HCT116 (cell line): ENCODE results near the gene PSMC6. TPM values are rescaled to one million over a fixed set of nuclear protein-coding genes. Genes with fewer than 3 reads are reported as not detected.

Experiments
- ATAC-seq: fragments of 200-7000 bp; cut with Tn5 transposase; 2 replicates; pipeline ENCODE4 v1.9.1; 2020; ENCODE audit warnings: mild to moderate bottlenecking, moderate library complexity
- BruUV-seq: library from RNA; stranded (reverse); fragments of 400-500 nt; replicated peaks from 2 replicates; lab custom pipeline; 2021; lab: Mats Ljungman, UMichigan
- CTCF ChIA-PET: fragments of 300-600 bp; sonication (Branson Sonifier 250); formaldehyde crosslinking; loops from one replicate; lab custom pipeline; 2021; ENCODE audit warnings: antibody characterized with exemption; lab: Charles Lee
- POLR2A ChIA-PET: fragments of 300-600, 350-600 bp; sonication (Branson Sonifier 250); formaldehyde crosslinking; loops from one replicate; lab custom pipeline; 2021; ENCODE audit warnings: antibody characterized with exemption; lab: Charles Lee
- RAD21 ChIA-PET, 2 experiments: fragments of 300-600 bp; sonication (Branson Sonifier 250); formaldehyde crosslinking; loops; one replicate each; lab custom pipeline; 2023; ENCODE audit warnings: low total read pairs in 2 of 2; ENCODE audit not compliant: uncharacterized antibody in 2 of 2, unreplicated experiment in 2 of 2, low non-redundant PET in 1 of 2; lab: Charles Lee
- DNase-seq: peaks from one replicate; pipeline ENCODE4 v3.0.0-alpha.2; 2010; ENCODE audit warnings: low read depth, low spot score
- H2AFZ ChIP-seq: fragments of 200-600 bp; shearing (Covaris generic), sonication (generic); 2 replicates; pipeline ENCODE4 v1.6.1; 2017; ENCODE audit warnings: low read depth, mixed run types, mixed read lengths, antibody characterized with exemption, low read length; ENCODE audit not compliant: poor library complexity, severe bottlenecking
- H3K27ac ChIP-seq: 2 replicates; pipeline ENCODE4 v1.5.1; 2012; ENCODE audit warnings: low read depth, low read length
- H3K27me3 ChIP-seq: fragments of 200-600 bp; sonication (generic); 2 replicates; pipeline ENCODE4 v1.6.1; 2016; ENCODE audit warnings: mixed run types, low read length, mixed read lengths; ENCODE audit not compliant: insufficient read depth
- H3K36me3 ChIP-seq, 2 experiments: fragments of 200-500 bp in 1 of 2; fragments of 200-600 bp in 1 of 2; sonication (Bioruptor generic) in 1 of 2; sonication (generic) in 1 of 2; 2 replicates each; pipeline versions ENCODE4 v1.5.1 to v1.6.1; 2014 to 2016; ENCODE audit warnings: low read length in 2 of 2, inconsistent platforms in 1 of 2, mixed read lengths in 1 of 2, mixed run types in 1 of 2; ENCODE audit not compliant: insufficient read depth in 2 of 2, control insufficient read depth in 1 of 2
- H3K4me1 ChIP-seq, 2 experiments: fragments of 200-600 bp in 1 of 2; sonication (generic) in 1 of 2; 2 replicates each; pipeline versions ENCODE4 v1.5.1 to v1.6.1; 2012 to 2017; ENCODE audit warnings: low read length in 2 of 2, inconsistent platforms in 1 of 2, mild to moderate bottlenecking in 1 of 2, mixed read lengths in 1 of 2, mixed run types in 1 of 2, moderate library complexity in 1 of 2; ENCODE audit not compliant: insufficient read depth in 2 of 2, control insufficient read depth in 1 of 2
- H3K4me2 ChIP-seq: fragments of 200-600 bp; sonication (generic); 2 replicates; pipeline ENCODE4 v1.6.1; 2017; ENCODE audit warnings: mixed run types, low read length, mixed read lengths
- H3K4me3 ChIP-seq, 2 experiments: fragments of 200-600 bp in 1 of 2; sonication (generic) in 1 of 2; replicated peaks in 1 of 2; 2 replicates each; pipeline ENCODE4 v1.5.1; 2011 to 2016; ENCODE audit warnings: low read length in 2 of 2, control low read depth in 1 of 2, low read depth in 1 of 2, mild to moderate bottlenecking in 1 of 2, mixed read lengths in 1 of 2, mixed run types in 1 of 2
- H3K79me2 ChIP-seq: fragments of 200-600 bp; sonication (generic); 2 replicates; pipeline ENCODE4 v1.6.1; 2017; ENCODE audit warnings: mild to moderate bottlenecking, mixed run types, low read length, moderate library complexity, mixed read lengths; ENCODE audit not compliant: insufficient read depth
- H3K9ac ChIP-seq: fragments of 200-600 bp; sonication (generic); 2 replicates; pipeline ENCODE4 v1.6.1; 2016; ENCODE audit warnings: low read length, mixed read lengths
- H3K9me2 ChIP-seq: fragments of 200-600 bp; sonication (generic), shearing (Covaris generic); 2 replicates; pipeline ENCODE4 v1.6.1; 2017; ENCODE audit warnings: mixed run types, mild to moderate bottlenecking, moderate library complexity; ENCODE audit not compliant: insufficient read depth
- H3K9me3 ChIP-seq, 2 experiments: fragments of 200-500 bp in 1 of 2; fragments of 200-600 bp in 1 of 2; sonication (Bioruptor generic) in 1 of 2; sonication (generic) in 1 of 2; 2 replicates each; pipeline ENCODE4 v1.6.1; 2014 to 2017; ENCODE audit warnings: low read length in 2 of 2, mixed read lengths in 2 of 2, inconsistent platforms in 1 of 2, low read depth in 1 of 2, mild to moderate bottlenecking in 1 of 2, mixed run types in 1 of 2, moderate library complexity in 1 of 2; ENCODE audit not compliant: control insufficient read depth in 1 of 2, insufficient read depth in 1 of 2
- H4K20me1 ChIP-seq: fragments of 200-600 bp; sonication (generic), shearing (Covaris generic); 2 replicates; pipeline ENCODE4 v1.6.1; 2017; ENCODE audit warnings: mixed run types, mild to moderate bottlenecking, moderate library complexity; ENCODE audit not compliant: insufficient read depth
- ATF3 ChIP-seq: IDR thresholded peaks from 2 replicates; pipeline ENCODE4 v1.6.1; 2012
- CBX3 ChIP-seq: IDR thresholded peaks from 2 replicates; pipeline ENCODE4 v1.6.1; 2012; ENCODE audit warnings: low read depth
- CTCF ChIP-seq, 3 experiments: fragments of 200-600 bp in 1 of 3; sonication (generic) in 1 of 3; IDR thresholded peaks in 2 of 3; conservative IDR thresholded peaks in 1 of 3; 2 replicates each; pipeline ENCODE4 v1.5.1; 2012 to 2017; ENCODE audit warnings: low read depth in 2 of 3, low read length in 2 of 3, antibody characterized with exemption in 1 of 3, borderline replicate concordance in 1 of 3, control low read depth in 1 of 3, mild to moderate bottlenecking in 1 of 3, mixed read lengths in 1 of 3, mixed run types in 1 of 3, moderate library complexity in 1 of 3; ENCODE audit not compliant: insufficient read depth in 1 of 3
- EGR1 ChIP-seq: IDR thresholded peaks from 2 replicates; pipeline ENCODE4 v1.6.1; 2012; ENCODE audit warnings: low read depth
- ELF1 ChIP-seq: IDR thresholded peaks from 2 replicates; pipeline ENCODE4 v1.6.1; 2012; ENCODE audit warnings: low read depth, borderline replicate concordance
- EZH2 ChIP-seq: fragments of 200-600 bp; sonication (generic); IDR thresholded peaks from 2 replicates; pipeline ENCODE4 v1.6.1; 2017; ENCODE audit warnings: antibody characterized with exemption, mixed run types
- POLR2A ChIP-seq: IDR thresholded peaks from 2 replicates; pipeline ENCODE4 v1.7.0; 2011; ENCODE audit warnings: borderline replicate concordance; ENCODE audit not compliant: insufficient read depth, insufficient read length; ENCODE audit errors: extremely low read depth
- POLR2AphosphoS5 ChIP-seq: IDR thresholded peaks from 2 replicates; pipeline ENCODE4 v1.6.1; 2011; ENCODE audit warnings: mild to moderate bottlenecking, low read depth, low read length, moderate library complexity
- REST ChIP-seq: IDR thresholded peaks from 2 replicates; pipeline ENCODE4 v1.6.1; 2012; ENCODE audit warnings: low read depth
- SIN3A ChIP-seq: IDR thresholded peaks from 2 replicates; pipeline ENCODE4 v1.6.1; 2012; ENCODE audit warnings: low read depth
- SP1 ChIP-seq: IDR thresholded peaks from 2 replicates; pipeline ENCODE4 v1.6.1; 2012; ENCODE audit warnings: low read depth
- SRF ChIP-seq: IDR thresholded peaks from 2 replicates; pipeline ENCODE4 v1.6.1; 2012; ENCODE audit warnings: low read depth
- YY1 ChIP-seq: IDR thresholded peaks from 2 replicates; pipeline ENCODE4 v1.6.1; 2011; ENCODE audit warnings: low read length, low read depth, moderate library complexity, mild to moderate bottlenecking; ENCODE audit not compliant: insufficient replicate concordance; ENCODE audit errors: extremely low read depth
- ZNF274 ChIP-seq: fragments of 200-500 bp; sonication (Bioruptor generic); IDR thresholded peaks from 2 replicates; pipeline ENCODE4 v1.6.1; 2014; ENCODE audit warnings: mild to moderate bottlenecking, low read depth, low read length, inconsistent platforms
- intact Hi-C: fragments of 100-400 bp; cut with micrococcal nuclease; formaldehyde crosslinking; loops from 2 replicates; pipeline ENCODE4 v1.10.0; 2022
- total RNA-seq: library from RNA; stranded (reverse); gene quantifications from one replicate; pipeline ENCODE4 v1.2.1, GENCODE V29; 2021; ENCODE audit not compliant: unreplicated experiment

Gene PSMC6
- total RNA-seq, 1 experiment from 2014 or later, result 71.7 TPM

GRCh38 chr14:52738409-52738808 is 31.4 kb downstream of the PSMC6 start:
- Histone ChIP-seq H4K20me1 (no peaks in the 10 kb centered on the region), H3K79me2 (peaks cover 42% of the 10 kb centered on the region), H3K36me3 (no peaks in the 10 kb centered on the region; a peak in 1 of 4 replicates), H3K9me3 (no peaks in the 10 kb centered on the region), H3K9me2 (no peaks in the 10 kb centered on the region), H3K4me2 (no peak overlapping the region), H3K9ac (no peak overlapping the region), H3K4me3 (no peak overlapping the region), H3K27me3 (no peaks in the 10 kb centered on the region), H3K4me1 (no peaks in the 10 kb centered on the region), H3K27ac (no peak overlapping the region), H2AFZ (no peak overlapping the region)
- no TSS peak for BruUV-seq
- DNase-seq, result no peak
- ChIA-PET CTCF (no interaction called here), RAD21 (no interaction called here), POLR2A (no interaction called here)
- intact Hi-C loops, result no loop called here
- TF ChIP-seq POLR2A, result no peak
- no peak for TF ChIP-seq ATF3
- TF ChIP-seq SRF, result no peak
- no peak for TF ChIP-seq EGR1
- no peak for TF ChIP-seq REST
- TF ChIP-seq CTCF (IDR thresholded peaks at IDR 0.05 in 2 of 3, conservative IDR thresholded peaks at IDR 0.05 in 1 of 3; ENCODE audit: borderline replicate concordance in 1 of 3, insufficient read depth in 1 of 3, low read depth in 2 of 3, low read length in 2 of 3), result no peak
- no peak for TF ChIP-seq ELF1
- TF ChIP-seq EZH2, result no peak
- TF ChIP-seq CBX3, result no peak
- no peak for TF ChIP-seq POLR2AphosphoS5
- no peak for TF ChIP-seq SP1
- no peak for TF ChIP-seq SIN3A
- no peak for TF ChIP-seq ZNF274
- TF ChIP-seq YY1, result no peak
- ATAC-seq, result no peak
